MV-4-11 (cell line): ENCODE results near the gene ZNF507.

ENCODE experiments used
- DNase-seq: peaks from one replicate; lab custom pipeline; 2025; lab: John Stamatoyannopoulos, UW

ZNF507 gene

GRCh38 chr19:32345261-32346207, at the start of gene ZNF507:
Gene ZNF507 (plus strand): TSS chr19:32345610. CDS start chr19:32352831, 7,221 bp downstream.
- DNase-seq, result peak; percentile 81

GRCh38 chr19:32296694-32297093, 48.7 kb upstream of the ZNF507 start:
- DNase-seq, result no peak

GRCh38 chr19:32302778-32303177, 42.6 kb upstream of the ZNF507 start:
- DNase-seq, result no peak

GRCh38 chr19:32303193-32303592, 42.2 kb upstream of the ZNF507 start:
- DNase-seq, result no peak

GRCh38 chr19:32307591-32307990, 37.8 kb upstream of the ZNF507 start:
- DNase-seq, result no peak

- no peak for DNase-seq
Measured at GRCh38 chr19:32308431-32309077, 36.9 kb upstream of the ZNF507 start.

GRCh38 chr19:32309711-32310390, 35.6 kb upstream of the ZNF507 start:
- DNase-seq, result peak; percentile 74

GRCh38 chr19:32311371-32311770, 34.0 kb upstream of the ZNF507 start:
- DNase-seq, result no peak

GRCh38 chr19:32313569-32314265, 31.7 kb upstream of the ZNF507 start:
- DNase-seq, result no peak

- no peak for DNase-seq
Measured at GRCh38 chr19:32316034-32316433, 29.4 kb upstream of the ZNF507 start.

GRCh38 chr19:32317086-32317485, 28.3 kb upstream of the ZNF507 start:
- no peak for DNase-seq

- peak; percentile 19 for DNase-seq
Measured at GRCh38 chr19:32318884-32319520, 26.4 kb upstream of the ZNF507 start.

GRCh38 chr19:32322541-32322940, 22.9 kb upstream of the ZNF507 start:
- no peak for DNase-seq

- no peak for DNase-seq
Measured at GRCh38 chr19:32324631-32325285, 20.7 kb upstream of the ZNF507 start.

GRCh38 chr19:32330213-32330857, 15.1 kb upstream of the ZNF507 start:
- DNase-seq, result no peak

GRCh38 chr19:32333227-32333626, 12.2 kb upstream of the ZNF507 start:
- DNase-seq, result no peak

- peak; percentile 14 for DNase-seq
Measured at GRCh38 chr19:32336259-32337083, 8.9 kb upstream of the ZNF507 start.

- DNase-seq, result no peak
Measured at GRCh38 chr19:32337084-32337808, 8.2 kb upstream of the ZNF507 start.

- no peak for DNase-seq
Measured at GRCh38 chr19:32339423-32339822, 6.0 kb upstream of the ZNF507 start.
